Measurements from ENCODE around the gene COL8A1.

DNA sequence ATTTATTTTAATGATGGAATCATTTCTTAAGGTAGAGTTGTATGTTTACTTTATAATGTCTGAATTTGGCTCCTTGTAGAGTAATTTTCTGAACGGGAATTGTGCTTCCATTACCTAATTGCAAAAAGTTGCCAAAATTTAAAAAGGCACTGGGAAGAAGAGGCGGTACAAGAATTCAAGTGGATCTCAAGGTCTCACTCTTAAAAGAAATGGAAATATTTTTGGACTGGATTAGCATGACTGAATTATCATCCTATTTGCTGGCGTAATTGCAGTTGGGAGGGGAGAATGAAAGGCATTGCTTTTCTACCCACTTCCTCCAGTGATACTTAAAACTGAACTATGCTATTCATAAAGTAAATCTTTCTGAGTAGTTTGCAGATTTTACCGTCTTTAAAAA is 46.2 kb downstream of the COL8A1 start:
- TF ChIP-seq EZH2 (IDR thresholded peaks at IDR 0.05; ENCODE audit: insufficient read depth, low read length) = no peak
- TF ChIP-seq, protein P1, sequence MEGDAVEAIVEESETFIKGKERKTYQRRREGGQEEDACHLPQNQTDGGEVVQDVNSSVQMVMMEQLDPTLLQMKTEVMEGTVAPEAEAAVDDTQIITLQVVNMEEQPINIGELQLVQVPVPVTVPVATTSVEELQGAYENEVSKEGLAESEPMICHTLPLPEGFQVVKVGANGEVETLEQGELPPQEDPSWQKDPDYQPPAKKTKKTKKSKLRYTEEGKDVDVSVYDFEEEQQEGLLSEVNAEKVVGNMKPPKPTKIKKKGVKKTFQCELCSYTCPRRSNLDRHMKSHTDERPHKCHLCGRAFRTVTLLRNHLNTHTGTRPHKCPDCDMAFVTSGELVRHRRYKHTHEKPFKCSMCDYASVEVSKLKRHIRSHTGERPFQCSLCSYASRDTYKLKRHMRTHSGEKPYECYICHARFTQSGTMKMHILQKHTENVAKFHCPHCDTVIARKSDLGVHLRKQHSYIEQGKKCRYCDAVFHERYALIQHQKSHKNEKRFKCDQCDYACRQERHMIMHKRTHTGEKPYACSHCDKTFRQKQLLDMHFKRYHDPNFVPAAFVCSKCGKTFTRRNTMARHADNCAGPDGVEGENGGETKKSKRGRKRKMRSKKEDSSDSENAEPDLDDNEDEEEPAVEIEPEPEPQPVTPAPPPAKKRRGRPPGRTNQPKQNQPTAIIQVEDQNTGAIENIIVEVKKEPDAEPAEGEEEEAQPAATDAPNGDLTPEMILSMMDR (IDR thresholded peaks at IDR 0.05; ENCODE audit: insufficient read depth, low read depth, low read length) = no peak
